Smooth muscle cell (in vitro differentiated cells): Measurements from ENCODE around the gene KCNAB3. TPM values are rescaled to one million over a fixed set of nuclear protein-coding genes. Genes with fewer than 3 reads are reported as not detected.

Experiments
- DNase-seq: peaks from one replicate; lab custom pipeline; 2025; ENCODE audit not compliant: unreplicated experiment; lab: John Stamatoyannopoulos, UW
- H2AFZ ChIP-seq: fragments of 200-600 bp; sonication (generic); 2 replicates; pipeline ENCODE4 v1.6.0; 2016; ENCODE audit warnings: antibody characterized with exemption, low read depth, mild to moderate bottlenecking
- H3F3A ChIP-seq: fragments of 200-600 bp; sonication (generic); 2 replicates; pipeline ENCODE4 v1.6.0; 2017; ENCODE audit warnings: antibody characterized with exemption, low read depth
- H3K27ac ChIP-seq: fragments of 200-600 bp; sonication (generic); 2 replicates; pipeline ENCODE4 v1.5.1; 2016; ENCODE audit warnings: low read depth, mild to moderate bottlenecking
- H3K27me3 ChIP-seq: fragments of 200-600 bp; sonication (generic); 2 replicates; pipeline ENCODE4 v1.6.1; 2016; ENCODE audit warnings: low read depth, mild to moderate bottlenecking
- H3K36me3 ChIP-seq: fragments of 200-600 bp; sonication (generic); 2 replicates; pipeline ENCODE4 v1.5.1; 2016; ENCODE audit warnings: low read depth
- H3K4me1 ChIP-seq: fragments of 200-600 bp; sonication (generic); 2 replicates; pipeline ENCODE4 v1.5.1; 2016; ENCODE audit warnings: low read depth
- H3K4me2 ChIP-seq: fragments of 200-600 bp; sonication (generic); 2 replicates; pipeline ENCODE4 v1.6.0; 2016; ENCODE audit warnings: mild to moderate bottlenecking
- H3K4me3 ChIP-seq: fragments of 200-600 bp; sonication (generic); 2 replicates; pipeline ENCODE4 v1.5.1; 2016; ENCODE audit warnings: mild to moderate bottlenecking
- H3K79me2 ChIP-seq: fragments of 200-600 bp; sonication (generic); 2 replicates; pipeline ENCODE4 v1.6.0; 2016; ENCODE audit warnings: low read depth, mild to moderate bottlenecking
- H3K9ac ChIP-seq: fragments of 200-600 bp; sonication (generic); 2 replicates; pipeline ENCODE4 v1.6.0; 2016; ENCODE audit warnings: low read depth
- H3K9me3 ChIP-seq: fragments of 200-600 bp; sonication (generic); replicated peaks from 2 replicates; pipeline ENCODE4 v1.5.1; 2016; ENCODE audit warnings: low read depth
- H4K20me1 ChIP-seq: fragments of 200-600 bp; sonication (generic); 2 replicates; pipeline ENCODE4 v1.6.0; 2016; ENCODE audit warnings: low read depth
- WGBS: methylation state at CpG from one replicate; pipeline ENCODE4 v1.1.7; 2016; ENCODE audit warnings: low lambda C conversion rate; 5-methylcytosine and 5-hydroxymethylcytosine counted together
- polyA plus RNA-seq: library from polyadenylated mRNA; unstranded; fragments of >200 nt; fragmentation: Nextera tagmentation; extraction: Ambion mirVana; gene quantifications from 2 replicates; pipeline ENCODE4 v1.2.1, GENCODE V29; 2016
- total RNA-seq: library from RNA; depleted of rRNA; stranded (reverse); fragments of >200 nt; gene quantifications from 2 replicates; pipeline ENCODE4 v1.2.3, GENCODE V29; 2014
- TF ChIP-seq, protein P1 (sequence below): fragments of 200-600 bp; sonication (generic); IDR thresholded peaks from 2 replicates; pipeline ENCODE4 v1.5.1; 2017; ENCODE audit warnings: borderline replicate concordance, mild to moderate bottlenecking, antibody characterized with exemption; ENCODE audit not compliant: insufficient read depth, poor library complexity, severe bottlenecking

The KCNAB3 gene
- total and polyA plus RNA-seq, 2 experiments from 2014 or later = 5.3 to 8.7 TPM

DNA sequence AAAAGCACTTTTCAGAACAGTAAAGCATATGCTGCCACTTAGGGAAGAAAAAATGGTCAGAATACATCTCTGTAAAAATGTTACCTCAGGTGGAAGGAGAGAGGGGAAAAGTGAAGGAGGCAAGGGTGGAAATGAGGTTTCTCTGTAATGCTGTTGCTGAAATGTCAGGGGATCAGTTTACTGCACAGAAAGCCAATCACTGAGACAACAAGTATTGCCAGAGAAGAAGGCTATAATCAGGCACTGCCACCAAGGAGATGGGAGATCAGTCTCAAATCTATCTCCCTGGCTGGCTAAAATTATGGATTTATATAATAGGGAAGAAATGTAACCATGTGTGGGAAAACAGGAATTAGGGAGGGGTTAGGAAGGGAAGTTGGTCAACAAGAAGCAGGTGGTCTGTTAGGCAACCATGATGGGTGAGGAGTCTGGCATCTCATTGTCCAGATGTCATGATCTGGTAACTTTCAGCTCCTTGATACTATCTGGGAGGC is 45.0 kb upstream of the KCNAB3 start:
- Histone ChIP-seq H4K20me1 (no peaks in the 10 kb centered on the region), H3K4me2 (no peak overlapping the region), H3K79me2 (no peaks in the 10 kb centered on the region), H2AFZ (no peak overlapping the region), H3K36me3 (no peaks in the 10 kb centered on the region), H3K9me3 (peaks cover 4% of the 10 kb centered on the region), H3K27me3 (peaks cover 8% of the 10 kb centered on the region), H3F3A (no peaks in the 10 kb centered on the region), H3K4me3 (no peak overlapping the region), H3K9ac (no peak overlapping the region), H3K4me1 (no peaks in the 10 kb centered on the region), H3K27ac (no peak overlapping the region)
- DNase-seq = no peak
- TF ChIP-seq, protein P1, sequence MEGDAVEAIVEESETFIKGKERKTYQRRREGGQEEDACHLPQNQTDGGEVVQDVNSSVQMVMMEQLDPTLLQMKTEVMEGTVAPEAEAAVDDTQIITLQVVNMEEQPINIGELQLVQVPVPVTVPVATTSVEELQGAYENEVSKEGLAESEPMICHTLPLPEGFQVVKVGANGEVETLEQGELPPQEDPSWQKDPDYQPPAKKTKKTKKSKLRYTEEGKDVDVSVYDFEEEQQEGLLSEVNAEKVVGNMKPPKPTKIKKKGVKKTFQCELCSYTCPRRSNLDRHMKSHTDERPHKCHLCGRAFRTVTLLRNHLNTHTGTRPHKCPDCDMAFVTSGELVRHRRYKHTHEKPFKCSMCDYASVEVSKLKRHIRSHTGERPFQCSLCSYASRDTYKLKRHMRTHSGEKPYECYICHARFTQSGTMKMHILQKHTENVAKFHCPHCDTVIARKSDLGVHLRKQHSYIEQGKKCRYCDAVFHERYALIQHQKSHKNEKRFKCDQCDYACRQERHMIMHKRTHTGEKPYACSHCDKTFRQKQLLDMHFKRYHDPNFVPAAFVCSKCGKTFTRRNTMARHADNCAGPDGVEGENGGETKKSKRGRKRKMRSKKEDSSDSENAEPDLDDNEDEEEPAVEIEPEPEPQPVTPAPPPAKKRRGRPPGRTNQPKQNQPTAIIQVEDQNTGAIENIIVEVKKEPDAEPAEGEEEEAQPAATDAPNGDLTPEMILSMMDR = no peak

DNA sequence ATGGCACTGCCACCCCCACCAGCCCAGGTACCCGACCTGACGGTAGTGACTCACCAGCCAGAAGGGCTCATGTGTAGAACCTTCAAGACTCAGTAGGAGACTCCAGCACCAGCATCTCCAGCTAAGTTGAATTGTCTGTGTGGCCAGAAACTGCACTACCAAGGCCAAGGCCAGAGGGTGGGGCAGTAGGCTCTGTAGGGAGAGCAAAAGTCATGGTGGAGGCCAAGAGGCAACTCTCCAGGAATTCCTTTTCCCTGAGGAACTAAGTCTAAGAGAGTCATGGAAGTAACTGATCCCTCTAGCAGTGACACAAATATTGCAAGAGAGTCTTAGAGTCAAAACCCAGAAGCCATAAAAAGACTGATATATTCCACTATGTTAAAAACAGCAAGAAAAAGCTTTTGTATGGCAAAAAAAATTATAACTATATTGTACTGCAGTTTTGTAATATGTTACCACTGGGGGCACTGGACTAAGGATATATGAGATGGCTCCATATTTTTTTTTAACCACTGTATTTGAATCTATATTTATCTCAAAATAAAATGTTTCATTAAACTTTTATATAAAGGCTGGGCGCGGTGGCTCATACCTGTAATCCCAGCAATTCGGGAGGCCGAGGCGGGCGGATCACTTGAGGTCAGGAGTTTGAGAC is 42.6 kb upstream of the KCNAB3 start:
- Histone ChIP-seq H3K4me1 (no peaks in the 10 kb centered on the region), H3K27ac (no peak overlapping the region), H4K20me1 (no peaks in the 10 kb centered on the region), H2AFZ (no peak overlapping the region), H3K27me3 (peaks cover 8% of the 10 kb centered on the region), H3K4me3 (no peak overlapping the region), H3K36me3 (no peaks in the 10 kb centered on the region), H3F3A (no peaks in the 10 kb centered on the region), H3K4me2 (no peak overlapping the region), H3K79me2 (no peaks in the 10 kb centered on the region), H3K9ac (no peak overlapping the region), H3K9me3 (peaks cover 4% of the 10 kb centered on the region)
- TF ChIP-seq, protein P1 = peak; percentile 25
- 96% methylated on average over 8 of the region's 8 CpGs for WGBS
- no peak for DNase-seq

DNA sequence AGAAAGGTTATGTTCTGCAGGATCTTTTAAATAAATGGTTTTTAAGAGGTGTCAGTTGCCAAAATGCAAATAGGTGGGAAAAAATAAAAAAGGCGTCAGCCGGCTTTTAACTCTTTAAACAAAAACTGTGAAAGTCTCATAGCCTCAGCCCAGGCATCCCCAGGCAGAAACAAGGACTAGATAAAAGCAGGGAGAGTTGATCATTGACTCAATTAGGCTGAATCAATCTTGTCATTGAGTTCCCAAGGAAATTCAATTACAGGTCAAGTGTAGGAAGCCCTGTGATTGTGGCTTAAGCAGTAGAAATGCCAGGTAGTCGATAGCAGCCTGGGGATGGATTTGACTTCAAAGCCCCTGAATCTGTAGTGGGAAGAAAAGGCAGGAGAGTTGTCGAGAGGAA is 42.0 kb upstream of the KCNAB3 start:
- DNase-seq = no peak
- no peaks in the 10 kb centered on the region for H3K36me3 ChIP-seq
- H3K4me2 ChIP-seq = no peak overlapping the region
- peaks cover 8% of the 10 kb centered on the region for H3K27me3 ChIP-seq
- no peaks in the 10 kb centered on the region for H3K79me2 ChIP-seq
- H3K4me3 ChIP-seq = no peak overlapping the region
- H2AFZ ChIP-seq = no peak overlapping the region
- peaks cover 4% of the 10 kb centered on the region for H3K9me3 ChIP-seq
- WGBS = 85% methylated on average over 4 of the region's 4 CpGs
- no peaks in the 10 kb centered on the region for H3F3A ChIP-seq
- H3K9ac ChIP-seq = no peak overlapping the region
- no peaks in the 10 kb centered on the region for H4K20me1 ChIP-seq
- no peaks in the 10 kb centered on the region for H3K4me1 ChIP-seq
- H3K27ac ChIP-seq = no peak overlapping the region
- TF ChIP-seq, protein P1 = no peak

DNA sequence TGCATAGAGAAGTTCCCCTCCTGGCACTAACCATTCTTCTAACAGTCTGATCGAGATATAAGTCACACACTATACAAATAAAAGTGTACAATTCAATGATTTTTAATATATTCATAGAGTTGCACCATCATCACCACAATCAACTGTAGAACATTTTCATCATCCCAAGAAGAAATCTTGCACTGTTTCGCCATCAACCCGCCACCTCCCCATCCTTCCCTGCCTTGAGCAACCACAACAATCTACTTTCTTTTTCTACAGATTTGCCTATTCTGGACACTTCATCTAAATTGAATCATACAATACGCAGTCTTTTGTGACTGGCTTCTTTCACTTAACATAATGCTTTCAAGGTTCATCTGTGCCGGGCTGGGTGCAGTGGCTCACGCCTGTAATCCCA is 39.8 kb upstream of the KCNAB3 start:
- TF ChIP-seq, protein P1 = no peak
- Histone ChIP-seq H3K9ac (no peak overlapping the region), H3K4me3 (no peak overlapping the region), H2AFZ (no peak overlapping the region), H3F3A (no peaks in the 10 kb centered on the region), H4K20me1 (no peaks in the 10 kb centered on the region), H3K4me1 (no peaks in the 10 kb centered on the region), H3K9me3 (no peaks in the 10 kb centered on the region), H3K79me2 (no peaks in the 10 kb centered on the region), H3K27me3 (peaks cover 8% of the 10 kb centered on the region), H3K27ac (no peak overlapping the region), H3K4me2 (no peak overlapping the region), H3K36me3 (no peaks in the 10 kb centered on the region)
- DNase-seq = no peak
- WGBS = 93% methylated on average over 6 of the region's 6 CpGs
